SK-N-SH (cell line): ENCODE measurements around the gene CACNB3. TPM values are rescaled to one million over a fixed set of nuclear protein-coding genes. Genes with fewer than 3 reads are reported as not detected.

Experiments used
- CTCF ChIA-PET: fragments of 300-600, 350-600 bp; formaldehyde crosslinking; extraction: SDS; loops from one replicate; lab custom pipeline; 2021; lab: Yijun Ruan, JAX
- POLR2A ChIA-PET: fragments of 350-600 bp; sonication (Branson Sonifier 250); formaldehyde crosslinking; extraction: SDS; loops from one replicate; lab custom pipeline; 2020; ENCODE audit warnings: antibody characterized with exemption, inconsistent platforms; lab: Yijun Ruan, JAX
- DNase-seq: peaks from one replicate; pipeline ENCODE4 v3.0.0; 2012
- H2AFZ ChIP-seq: fragments of 200-600 bp; sonication (generic); 2 replicates; pipeline ENCODE4 v1.8.1; 2016; ENCODE audit warnings: antibody characterized with exemption, mild to moderate bottlenecking, low read depth
- H3F3A ChIP-seq: fragments of 200-600 bp; sonication (generic); replicated peaks from 2 replicates; pipeline ENCODE3; 2016; ENCODE audit warnings: antibody characterized with exemption, mild to moderate bottlenecking; ENCODE audit not compliant: insufficient read depth
- H3K27ac ChIP-seq, 2 experiments: fragments of 200-500 bp in 1 of 2; fragments of 200-600 bp in 1 of 2; sonication (Bioruptor generic) in 1 of 2; sonication (generic), shearing (Covaris generic) in 1 of 2; 2 replicates each; pipeline versions ENCODE4 v1.5.1 to v1.6.1; 2014 to 2016; ENCODE audit warnings: low read depth in 2 of 2, inconsistent platforms in 1 of 2, low read length in 1 of 2, mild to moderate bottlenecking in 1 of 2, mixed read lengths in 1 of 2
- H3K27me3 ChIP-seq: fragments of 200-600 bp; sonication (generic), shearing (Covaris generic); 2 replicates; pipeline ENCODE4 v1.6.1; 2016; ENCODE audit warnings: mixed run types; ENCODE audit not compliant: insufficient read depth
- H3K36me3 ChIP-seq, 2 experiments: fragments of 200-500 bp in 1 of 2; fragments of 200-600 bp in 1 of 2; sonication (Bioruptor generic) in 1 of 2; sonication (generic) in 1 of 2; replicated peaks in 1 of 2; 2 replicates each; pipeline versions ENCODE3 to v1.5.1; 2014 to 2016; ENCODE audit warnings: low read length in 1 of 2, mild to moderate bottlenecking in 1 of 2; ENCODE audit not compliant: insufficient read depth in 2 of 2, control insufficient read depth in 1 of 2
- H3K4me1 ChIP-seq, 2 experiments: fragments of 200-500 bp in 1 of 2; fragments of 200-600 bp in 1 of 2; sonication (Bioruptor generic) in 1 of 2; sonication (generic), shearing (Covaris generic) in 1 of 2; 2 replicates each; pipeline versions ENCODE4 v1.5.1 to v1.6.1; 2014 to 2016; ENCODE audit warnings: low read depth in 1 of 2, low read length in 1 of 2, mixed run types in 1 of 2; ENCODE audit not compliant: insufficient read depth in 2 of 2, control insufficient read depth in 1 of 2
- H3K4me2 ChIP-seq: fragments of 200-600 bp; sonication (generic), shearing (Covaris generic); 2 replicates; pipeline ENCODE4 v1.6.1; 2017; ENCODE audit warnings: mixed run types
- H3K4me3 ChIP-seq, 2 experiments: fragments of 200-500 bp in 1 of 2; fragments of 200-600 bp in 1 of 2; sonication (Bioruptor generic) in 1 of 2; sonication (generic), shearing (Covaris generic) in 1 of 2; 2 replicates each; pipeline versions ENCODE4 v1.5.1 to v1.8.1; 2014 to 2016; ENCODE audit warnings: low read depth in 2 of 2, inconsistent platforms in 1 of 2, low read length in 1 of 2, mild to moderate bottlenecking in 1 of 2, mixed read lengths in 1 of 2, moderate library complexity in 1 of 2
- H3K79me2 ChIP-seq: fragments of 200-600 bp; sonication (generic); 2 replicates; pipeline ENCODE4 v1.8.1; 2017; ENCODE audit warnings: mild to moderate bottlenecking; ENCODE audit not compliant: insufficient read depth
- H3K9ac ChIP-seq: fragments of 200-600 bp; sonication (generic); 2 replicates; pipeline ENCODE4 v1.6.1; 2017; ENCODE audit warnings: mixed run types
- H3K9me2 ChIP-seq: fragments of 200-600 bp; sonication (generic); 2 replicates; pipeline ENCODE4 v1.6.1; 2017; ENCODE audit warnings: mixed run types
- H3K9me3 ChIP-seq: fragments of 200-600 bp; sonication (generic); 2 replicates; pipeline ENCODE4 v1.6.1; 2017; ENCODE audit warnings: mixed run types, mild to moderate bottlenecking, moderate library complexity
- H4K20me1 ChIP-seq: fragments of 200-600 bp; sonication (generic); 2 replicates; pipeline ENCODE4 v1.6.1; 2017; ENCODE audit warnings: mild to moderate bottlenecking, mixed run types; ENCODE audit not compliant: insufficient read depth
- FOXJ3 ChIP-seq: sonication (generic); formaldehyde crosslinking; IDR thresholded peaks from 2 replicates; pipeline ENCODE4 v1.5.1; 2020; ENCODE audit warnings: mild to moderate bottlenecking, missing genetic modification reagents
- MXI1 ChIP-seq: IDR thresholded peaks from 2 replicates; pipeline ENCODE4 v1.6.1; 2012; ENCODE audit warnings: mild to moderate bottlenecking, low read depth, low read length, improper control_type of control experiment
- RFX5 ChIP-seq: IDR thresholded peaks from 2 replicates; pipeline ENCODE4 v1.6.1; 2012; ENCODE audit warnings: mild to moderate bottlenecking, improper control_type of control experiment, low read length
- WGBS: methylation state at CpG from one replicate; pipeline ENCODE4 v1.1.6; 2017; ENCODE audit warnings: low lambda C conversion rate; 5-methylcytosine and 5-hydroxymethylcytosine counted together
- polyA plus RNA-seq, 3 experiments: library from polyadenylated mRNA; depleted of rRNA; stranded (reverse); fragments of >200 nt; gene quantifications; 2 replicates each; pipeline ENCODE4 v1.2.3, GENCODE V29; 2012
- TF ChIP-seq, protein P1 (sequence below): IDR thresholded peaks from 2 replicates; pipeline ENCODE4 v1.4.0; 2012; ENCODE audit warnings: low read depth
- TF ChIP-seq, protein P2 (sequence below): IDR thresholded peaks from 2 replicates; pipeline ENCODE4 v1.4.0; 2012; ENCODE audit warnings: low read depth, borderline replicate concordance

CACNB3 gene
- polyA plus RNA-seq, 1 of the 3 experiments (the other 2 are of a cell fraction) = 34.6 TPM

DNA sequence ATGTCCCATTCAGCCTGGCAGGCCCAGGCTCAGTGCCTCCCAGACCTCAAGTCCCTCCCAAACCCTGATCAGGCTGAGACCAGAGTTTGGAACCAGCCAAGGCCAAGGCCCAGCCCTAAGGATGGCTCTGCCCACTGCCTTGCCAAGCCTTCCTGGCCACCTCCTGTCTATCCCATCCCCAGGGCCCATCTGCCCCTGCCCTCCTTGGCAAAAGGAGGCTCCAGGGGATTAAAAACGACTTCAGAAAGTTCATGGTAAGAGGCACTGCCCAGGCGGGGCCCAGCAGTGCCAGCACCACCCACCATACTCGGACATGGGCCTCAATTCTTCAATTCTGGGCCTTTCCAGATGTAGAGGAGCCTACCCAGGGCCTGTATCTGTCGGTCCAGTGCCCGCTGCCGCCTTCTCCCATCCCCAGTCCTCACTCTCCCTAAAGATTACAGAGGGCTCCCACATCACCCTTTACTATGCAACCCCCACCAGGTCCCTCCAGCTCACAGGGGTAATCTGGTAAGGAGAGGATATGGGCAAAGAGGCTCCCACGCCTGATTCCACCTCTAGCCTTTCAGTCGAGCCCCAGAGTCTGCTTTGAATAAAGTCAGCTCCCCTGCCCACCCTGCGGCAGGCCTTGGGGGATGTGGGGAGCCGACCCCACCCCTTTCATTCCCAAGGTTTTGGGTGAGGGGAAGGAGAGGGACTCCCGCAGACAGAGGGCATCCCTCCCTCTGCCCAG lies 30.3 kb upstream of the CACNB3 start:
- no peaks in the 10 kb centered on the region for H3K27me3 ChIP-seq
- POLR2A ChIA-PET = no interaction called here
- peak overlapping the region; percentile 29 to 33; a peak in 3 of 4 replicates for H3K27ac ChIP-seq

DNA sequence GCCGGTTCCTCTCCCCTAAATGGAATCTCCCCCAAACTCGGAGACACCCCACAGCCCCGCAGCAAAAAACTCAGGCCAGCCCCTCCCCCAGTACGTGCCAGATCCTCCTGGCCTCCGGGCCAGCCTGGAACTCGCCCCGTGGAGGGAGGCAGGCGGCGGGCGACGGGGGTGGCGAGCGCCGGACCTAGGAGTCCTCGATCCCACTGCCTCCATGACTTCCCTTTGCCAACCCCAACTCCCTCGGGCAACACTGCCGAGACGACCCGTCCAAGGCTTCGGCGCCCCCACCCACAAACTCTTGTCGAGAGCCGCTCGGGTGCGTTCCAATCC lies 29.8 kb upstream of the CACNB3 start:
- CTCF ChIA-PET = interaction anchor here (1.0 to 15.6 kb wide), 4 partner anchors 23 to 38 kb away, joined by 3 to 234 read pairs (median 12); no protein-coding TSS in a partner anchor
- Histone ChIP-seq H3K9ac (peak overlapping the region; percentile 79), H3K4me1 (peaks cover 0 to 19% of the 10 kb centered on the region in 2 experiments; a peak in 1 of 4 replicates)
- 0 out of 2 replicates have a peak, but pooled peaks have one; percentile 40 for TF ChIP-seq FOXJ3 (CRISPR knock-in tag)
- TF ChIP-seq, protein P1, sequence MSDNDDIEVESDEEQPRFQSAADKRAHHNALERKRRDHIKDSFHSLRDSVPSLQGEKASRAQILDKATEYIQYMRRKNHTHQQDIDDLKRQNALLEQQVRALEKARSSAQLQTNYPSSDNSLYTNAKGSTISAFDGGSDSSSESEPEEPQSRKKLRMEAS = 0 out of 2 replicates have a peak, but pooled peaks have one; percentile 2
- no peak for TF ChIP-seq RFX5
- TF ChIP-seq, all 33 proteins: peak for 2
- Histone ChIP-seq H3K9me2 (no peaks in the 10 kb centered on the region), H4K20me1 (no peaks in the 10 kb centered on the region), H3K27me3 (no peaks in the 10 kb centered on the region), H3F3A (no peaks in the 10 kb centered on the region), H3K36me3 (no peaks in the 10 kb centered on the region), H3K4me2 (peak overlapping the region; percentile 91), H3K4me3 (peak overlapping the region; percentile 69 to 82), H3K9me3 (no peaks in the 10 kb centered on the region), H3K27ac (peak overlapping the region; percentile 29 to 33; a peak in 3 of 4 replicates), H2AFZ (no peak overlapping the region), H3K79me2 (peaks cover 49% of the 10 kb centered on the region)
- peak; percentile 74 for DNase-seq
- 0% methylated on average over 12 of the region's 25 CpGs for WGBS
- POLR2A ChIA-PET = interaction anchor here (0.5 to 1.4 kb wide), 3 partner anchors 8 to 1046 kb away, joined by 3 to 4 read pairs (median 3); partner anchors contain the start of gene DDX23

More for the DNA sequence above, 30.3 kb upstream of the CACNB3 start:
- Histone ChIP-seq H3K4me3 (peak overlapping the region; percentile 69 to 82), H3K9ac (peak overlapping the region; percentile 79), H3K4me1 (peaks cover 0 to 19% of the 10 kb centered on the region in 2 experiments; a peak in 1 of 4 replicates), H2AFZ (no peak overlapping the region), H3K79me2 (peaks cover 52% of the 10 kb centered on the region), H3K9me2 (no peaks in the 10 kb centered on the region), H3K36me3 (no peaks in the 10 kb centered on the region), H3F3A (no peaks in the 10 kb centered on the region), H3K4me2 (peak overlapping the region; percentile 91), H3K9me3 (no peaks in the 10 kb centered on the region), H4K20me1 (no peaks in the 10 kb centered on the region)
- WGBS = 14% methylated on average over 10 of the region's 11 CpGs
- peak; percentile 46 for DNase-seq
- TF ChIP-seq, protein P2, sequence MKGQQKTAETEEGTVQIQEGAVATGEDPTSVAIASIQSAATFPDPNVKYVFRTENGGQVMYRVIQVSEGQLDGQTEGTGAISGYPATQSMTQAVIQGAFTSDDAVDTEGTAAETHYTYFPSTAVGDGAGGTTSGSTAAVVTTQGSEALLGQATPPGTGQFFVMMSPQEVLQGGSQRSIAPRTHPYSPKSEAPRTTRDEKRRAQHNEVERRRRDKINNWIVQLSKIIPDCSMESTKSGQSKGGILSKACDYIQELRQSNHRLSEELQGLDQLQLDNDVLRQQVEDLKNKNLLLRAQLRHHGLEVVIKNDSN = no peak
- 0 out of 2 replicates have a peak, but pooled peaks have one; percentile 32 for TF ChIP-seq MXI1
- CTCF ChIA-PET = interaction anchor here (2.7 to 15.6 kb wide), 2 partner anchors 26 to 32 kb away, joined by 20 to 234 read pairs; no protein-coding TSS in a partner anchor
